Activated CD4-positive, CD25-positive, alpha-beta regulatory T cell treated with anti-CD3 and anti-CD28 coated beads, Interleukin-2, amount 50 U/mL, for 16 hours (primary cell): ENCODE measurements around the gene PARP3.

Experiments
- DNase-seq: peaks from one replicate; pipeline ENCODE4 v3.0.0-alpha.2; 2020; ENCODE audit warnings: low read depth, low spot score

The PARP3 gene

GRCh38 chr3:51934139-51934850 lies 7.9 kb upstream of the PARP3 start:
- no peak for DNase-seq

- no peak for DNase-seq
Observed at GRCh38 chr3:51934991-51935885, 6.9 kb upstream of the PARP3 start.

- DNase-seq, result no peak
Observed at GRCh38 chr3:51935886-51936755, 6.0 kb upstream of the PARP3 start.

- DNase-seq, result no peak
Observed at GRCh38 chr3:51937014-51937413, 5.1 kb upstream of the PARP3 start.

GRCh38 chr3:51937611-51938450 lies 4.3 kb upstream of the PARP3 start:
- no peak for DNase-seq

- no peak for DNase-seq
Observed at GRCh38 chr3:51938780-51939425, 3.3 kb upstream of the PARP3 start.

GRCh38 chr3:51940648-51941462 lies 1.3 kb upstream of the PARP3 start:
- DNase-seq, result no peak

GRCh38 chr3:51941463-51941797 lies 733 bp upstream of the PARP3 start:
- no peak for DNase-seq

- no peak for DNase-seq
Observed at GRCh38 chr3:51942603-51943450, 664 bp downstream of the PARP3 start.

GRCh38 chr3:51943451-51944391 lies 1.6 kb downstream of the PARP3 start:
- no peak for DNase-seq

GRCh38 chr3:51944451-51945021 lies 2.4 kb downstream of the PARP3 start:
- no peak for DNase-seq

GRCh38 chr3:51945031-51945840 lies 3.1 kb downstream of the PARP3 start:
- DNase-seq, result no peak

- no peak for DNase-seq
Observed at GRCh38 chr3:51945926-51946705, 4.0 kb downstream of the PARP3 start.

- no peak for DNase-seq
Observed at GRCh38 chr3:51946796-51947195, 4.6 kb downstream of the PARP3 start.

- DNase-seq, result no peak
Observed at GRCh38 chr3:51947215-51947900, 5.2 kb downstream of the PARP3 start.
